ENCODE data around the gene FAM53B.

FAM53B gene

DNA sequence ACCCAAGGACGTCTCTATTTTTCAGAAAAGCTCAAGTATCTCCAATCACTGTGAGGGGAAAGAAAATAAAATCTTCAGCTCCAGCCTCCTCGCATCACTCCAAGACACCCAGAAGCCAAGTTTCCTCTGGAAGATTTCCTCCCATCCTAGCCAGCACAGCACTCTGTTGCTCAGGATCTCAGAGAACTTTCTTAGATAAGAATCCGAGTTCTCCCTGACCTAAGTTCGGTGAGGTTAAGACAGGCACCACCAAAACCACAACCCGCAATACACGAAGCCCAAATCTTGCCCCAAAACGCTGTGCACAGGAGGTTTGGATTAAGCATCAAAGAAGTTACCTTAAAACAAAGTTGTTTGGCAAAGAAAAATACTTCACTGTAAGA, 4.2 kb downstream of the FAM53B start:
- TF ChIP-seq, protein P1, sequence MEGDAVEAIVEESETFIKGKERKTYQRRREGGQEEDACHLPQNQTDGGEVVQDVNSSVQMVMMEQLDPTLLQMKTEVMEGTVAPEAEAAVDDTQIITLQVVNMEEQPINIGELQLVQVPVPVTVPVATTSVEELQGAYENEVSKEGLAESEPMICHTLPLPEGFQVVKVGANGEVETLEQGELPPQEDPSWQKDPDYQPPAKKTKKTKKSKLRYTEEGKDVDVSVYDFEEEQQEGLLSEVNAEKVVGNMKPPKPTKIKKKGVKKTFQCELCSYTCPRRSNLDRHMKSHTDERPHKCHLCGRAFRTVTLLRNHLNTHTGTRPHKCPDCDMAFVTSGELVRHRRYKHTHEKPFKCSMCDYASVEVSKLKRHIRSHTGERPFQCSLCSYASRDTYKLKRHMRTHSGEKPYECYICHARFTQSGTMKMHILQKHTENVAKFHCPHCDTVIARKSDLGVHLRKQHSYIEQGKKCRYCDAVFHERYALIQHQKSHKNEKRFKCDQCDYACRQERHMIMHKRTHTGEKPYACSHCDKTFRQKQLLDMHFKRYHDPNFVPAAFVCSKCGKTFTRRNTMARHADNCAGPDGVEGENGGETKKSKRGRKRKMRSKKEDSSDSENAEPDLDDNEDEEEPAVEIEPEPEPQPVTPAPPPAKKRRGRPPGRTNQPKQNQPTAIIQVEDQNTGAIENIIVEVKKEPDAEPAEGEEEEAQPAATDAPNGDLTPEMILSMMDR (conservative IDR thresholded peaks at IDR 0.05; ENCODE audit: low read depth) = no peak
- no peak for DNase-seq (ENCODE audit: low spot score)
- ChIA-PET CTCF (interaction anchor here (0.7 to 1.9 kb wide), 6 partner anchors 10 to 735 kb away, joined by 3 to 7 read pairs (median 3); no protein-coding TSS in a partner anchor), POLR2A (ENCODE audit: low non-redundant PET) (no interaction called here)
- peak overlapping the region; percentile 97 for H3K27ac ChIP-seq

DNA sequence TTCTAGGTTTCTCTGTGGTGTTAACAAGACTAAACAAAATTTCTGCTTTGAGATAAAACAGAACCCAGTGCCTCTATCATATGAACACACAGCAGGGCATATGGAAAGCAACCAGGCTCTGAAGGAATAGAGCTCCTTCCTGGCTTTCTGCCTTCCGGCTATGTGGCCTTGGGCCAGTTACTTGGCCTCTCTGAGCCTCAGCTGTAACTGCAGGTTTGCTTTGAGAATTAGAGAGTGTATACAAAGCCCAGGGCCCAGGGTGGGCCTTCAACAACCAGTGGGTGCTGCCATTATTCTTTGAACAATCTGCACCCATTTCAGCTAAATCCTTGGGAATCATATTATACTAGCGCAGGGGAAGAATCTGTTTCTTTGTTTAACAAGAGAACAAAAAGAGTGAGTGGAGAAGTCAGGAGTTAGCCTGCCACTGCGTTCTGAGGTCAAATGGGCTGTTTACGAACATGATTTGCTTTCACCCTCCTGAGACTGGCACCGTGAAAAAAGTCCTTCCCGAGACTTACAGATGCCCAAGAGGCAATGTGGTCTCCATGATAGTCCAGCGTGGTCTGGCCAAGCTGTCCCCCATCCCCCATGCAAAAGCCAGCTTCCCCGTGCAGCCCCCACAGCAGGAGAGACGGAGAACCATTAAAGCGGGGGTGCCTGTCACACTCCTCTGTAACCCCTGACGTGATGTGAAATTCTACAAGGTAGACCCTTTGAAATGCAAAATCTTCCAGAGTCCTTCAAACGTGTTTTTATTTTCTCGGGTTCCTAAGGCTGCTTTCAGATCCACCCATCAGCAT, 4.9 kb downstream of the FAM53B start:
- ChIA-PET CTCF (interaction anchor here (0.7 to 1.0 kb wide), 4 partner anchors 10 to 734 kb away, joined by 3 read pairs; no protein-coding TSS in a partner anchor), POLR2A (ENCODE audit: low non-redundant PET) (no interaction called here)
- TF ChIP-seq, protein P1 (conservative IDR thresholded peaks at IDR 0.05; ENCODE audit: low read depth) = no peak
- no peak for DNase-seq (ENCODE audit: low spot score)
- H3K27ac ChIP-seq = peak overlapping the region; percentile 97

DNA sequence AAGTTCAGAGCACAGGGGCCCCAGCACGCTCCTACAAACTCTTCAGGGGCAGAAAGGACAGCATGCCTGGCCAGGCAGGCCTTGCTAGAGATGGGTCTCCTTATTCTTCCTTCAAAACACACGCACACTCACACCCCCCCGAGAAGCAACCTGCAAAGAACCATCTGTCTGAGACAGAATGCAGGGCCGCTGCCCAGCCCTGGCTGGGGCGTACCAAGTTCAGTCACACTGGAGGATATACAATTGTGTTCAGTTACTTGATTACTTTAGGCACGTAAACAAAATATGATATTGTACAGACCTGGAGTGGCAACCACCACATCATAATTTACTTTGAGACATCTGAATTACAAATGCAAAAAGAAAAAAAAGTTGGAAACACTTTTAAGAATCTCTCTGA, 5.7 kb downstream of the FAM53B start:
- TF ChIP-seq, protein P1 (conservative IDR thresholded peaks at IDR 0.05; ENCODE audit: low read depth) = no peak
- H3K27ac ChIP-seq = peak overlapping the region; percentile 91; the same call in 1 of the 2 replicates
- DNase-seq (ENCODE audit: low spot score) = no peak
- POLR2A ChIA-PET (ENCODE audit: low non-redundant PET) = no interaction called here
- CTCF ChIA-PET = no interaction called here

- peak overlapping the region; percentile 91 for H3K27ac ChIP-seq
- POLR2A ChIA-PET (ENCODE audit: low non-redundant PET) = no interaction called here
- TF ChIP-seq, protein P1 (conservative IDR thresholded peaks at IDR 0.05; ENCODE audit: low read depth) = no peak
- CTCF ChIA-PET = no interaction called here
- DNase-seq (ENCODE audit: low spot score) = no peak
Observed at GRCh38 chr10:124737708-124738107, 6.5 kb downstream of the FAM53B start.

GRCh38 chr10:124737221-124737620, 7.0 kb downstream of the FAM53B start:
- ChIA-PET CTCF (no interaction called here), POLR2A (ENCODE audit: low non-redundant PET) (no interaction called here)
- H3K27ac ChIP-seq = peak overlapping the region; percentile 91
- TF ChIP-seq, protein P1 (conservative IDR thresholded peaks at IDR 0.05; ENCODE audit: low read depth) = no peak
- DNase-seq (ENCODE audit: low spot score) = no peak

- peak; percentile 50 for DNase-seq (ENCODE audit: low spot score)
- H3K27ac ChIP-seq = peak overlapping the region; percentile 91
- CTCF ChIA-PET = interaction anchor here (1.1 to 1.2 kb wide), 2 partner anchors 87 to 207 kb away, joined by 3 read pairs; no protein-coding TSS in a partner anchor
- POLR2A ChIA-PET (ENCODE audit: low non-redundant PET) = no interaction called here
- TF ChIP-seq, protein P1 (conservative IDR thresholded peaks at IDR 0.05; ENCODE audit: low read depth) = no peak
Observed at GRCh38 chr10:124736491-124737136, 7.6 kb downstream of the FAM53B start.
